Measurements from ENCODE around the gene CPT1A.

- TF ChIP-seq ZNF274 (IDR thresholded peaks at IDR 0.05; ENCODE audit: insufficient read depth, insufficient read length) (no peak), ZZZ3 (IDR thresholded peaks at IDR 0.05; ENCODE audit: control insufficient read depth, insufficient read length, low read depth) (no peak), POLR2AphosphoS5 (IDR thresholded peaks at IDR 0.05; ENCODE audit: low read length) (no peak), HDGF (IDR thresholded peaks at IDR 0.05) (no peak), TAF1 (IDR thresholded peaks at IDR 0.05; ENCODE audit: borderline replicate concordance, low read depth, low read length) (no peak), SRF (IDR thresholded peaks at IDR 0.05; ENCODE audit: low read depth in 2 of 2, low read length in 2 of 2) (no peak), JUND (IDR thresholded peaks at IDR 0.05; ENCODE audit: low read depth, low read length) (no peak), TBL1XR1 (IDR thresholded peaks at IDR 0.05; ENCODE audit: low read depth, low read length) (no peak), EP300 (IDR thresholded peaks at IDR 0.05; ENCODE audit: borderline replicate concordance in 1 of 2, control insufficient read depth in 1 of 2, low read depth in 2 of 2, low read length in 2 of 2) (no peak), POLR2A (IDR thresholded peaks at IDR 0.05; ENCODE audit: low read depth, low read length) (no peak)
Observed at GRCh38 chr11:68821670-68822069, 20.0 kb downstream of the CPT1A start.
